Measurements from ENCODE around the gene BTBD17.

Gene BTBD17

DNA sequence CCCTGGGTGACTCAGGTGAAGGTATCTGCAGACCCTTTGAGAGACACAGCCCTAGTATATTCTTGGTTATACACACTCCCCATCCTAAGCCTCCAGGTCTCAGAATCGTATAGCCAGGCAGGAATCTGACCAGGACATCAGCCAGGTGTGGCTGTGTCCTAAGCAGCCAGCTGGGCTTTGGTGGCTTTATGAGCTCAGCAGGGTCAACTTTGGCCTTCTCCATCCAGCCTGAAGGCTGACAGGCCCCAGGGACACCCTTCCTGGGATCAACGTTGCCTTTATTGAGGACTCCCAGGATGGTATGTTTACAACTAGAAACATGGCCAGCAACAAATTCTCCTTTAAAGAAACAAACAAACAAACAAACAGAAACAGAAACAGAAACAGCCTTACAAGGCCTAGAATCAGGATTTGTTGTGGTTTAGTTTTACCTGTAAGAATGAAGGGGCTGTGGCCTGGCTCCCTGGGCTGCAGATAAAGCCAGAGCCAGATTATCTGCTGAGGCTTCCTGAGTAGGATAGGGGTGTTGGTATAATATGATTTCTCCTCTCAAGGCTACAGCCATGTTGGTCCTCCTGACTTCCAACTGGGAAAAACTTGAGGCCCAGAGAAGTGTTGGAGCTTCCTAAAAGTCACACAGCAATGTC, 27.2 kb downstream of the BTBD17 start:
- no peak for DNase-seq

DNA sequence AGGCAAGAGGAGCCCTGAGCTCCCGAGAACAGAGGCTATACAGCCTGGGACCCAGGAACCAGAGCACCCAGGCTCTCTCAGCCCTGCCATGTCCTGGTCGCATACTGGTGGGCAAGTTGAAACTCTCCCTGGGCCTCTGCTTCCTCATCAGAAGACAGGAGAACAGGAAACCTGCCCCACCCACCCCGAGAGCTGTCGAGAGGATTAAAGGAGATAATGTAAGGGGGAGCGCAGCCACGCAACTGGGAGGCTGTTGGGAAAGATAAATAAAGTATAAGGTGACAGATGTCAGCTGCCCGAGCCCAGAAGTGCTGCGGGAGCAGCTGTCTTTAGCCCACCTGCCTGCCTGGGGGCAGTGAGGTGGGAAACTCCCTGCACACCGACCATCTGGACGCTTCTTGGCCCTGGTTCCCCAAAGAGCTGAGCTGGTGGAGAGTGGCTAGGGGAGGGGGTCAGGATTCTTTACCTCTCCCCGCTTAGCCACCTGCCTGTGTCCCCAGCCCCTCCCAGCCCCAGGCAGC, 28.8 kb downstream of the BTBD17 start:
- DNase-seq: no peak

DNA sequence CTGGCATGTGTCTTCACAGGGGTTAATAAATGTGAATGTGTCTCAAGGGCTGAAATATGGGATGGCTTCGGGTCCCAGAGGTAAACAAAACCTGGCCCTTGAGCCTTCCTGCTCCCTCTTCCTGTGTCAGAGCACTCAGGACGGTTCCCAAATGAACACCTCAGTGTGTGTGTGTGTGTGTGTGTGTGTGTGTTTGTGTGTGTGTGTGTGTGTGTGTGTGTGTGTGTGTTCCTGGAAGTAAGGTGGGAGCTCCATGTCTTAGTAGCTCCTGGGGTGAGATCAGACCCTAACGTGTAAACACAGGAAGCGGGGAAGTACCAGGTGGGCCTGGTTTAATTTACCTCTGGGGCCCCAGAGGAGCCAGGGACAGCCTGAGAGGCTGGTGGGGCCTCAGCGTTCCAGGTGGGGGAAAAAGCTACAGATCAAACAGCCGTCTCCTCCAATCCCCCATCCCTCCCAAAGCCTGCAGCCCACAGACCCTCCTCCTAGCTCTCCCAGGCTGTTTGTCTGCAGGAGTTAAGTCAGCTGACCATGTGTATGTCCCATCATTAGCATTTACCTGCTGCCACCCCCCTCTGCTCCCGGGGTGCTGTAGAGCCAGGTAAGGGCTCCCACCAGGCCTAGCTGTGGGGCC, 29.5 kb downstream of the BTBD17 start:
- no peak for DNase-seq

DNA sequence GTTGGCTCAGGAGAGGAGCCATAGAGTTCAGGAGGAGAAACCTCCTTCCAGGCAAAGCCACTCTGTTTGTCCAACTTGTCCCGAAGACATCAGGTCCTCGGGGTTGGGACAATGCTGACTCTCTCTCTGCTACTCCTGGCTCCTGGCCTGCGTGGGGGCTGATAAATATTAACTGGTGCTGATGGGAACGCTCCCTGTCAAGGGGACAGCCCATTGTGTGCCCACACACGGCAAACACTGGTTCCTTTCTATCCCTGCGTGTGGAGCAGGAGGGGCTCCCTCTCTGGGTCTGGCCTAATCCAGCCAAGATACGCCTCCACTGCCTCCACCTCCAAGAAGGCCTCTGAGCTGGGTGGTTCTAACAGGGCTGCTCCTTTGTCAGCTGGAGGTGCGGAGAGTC, 31.2 kb downstream of the BTBD17 start:
- no peak for DNase-seq

DNA sequence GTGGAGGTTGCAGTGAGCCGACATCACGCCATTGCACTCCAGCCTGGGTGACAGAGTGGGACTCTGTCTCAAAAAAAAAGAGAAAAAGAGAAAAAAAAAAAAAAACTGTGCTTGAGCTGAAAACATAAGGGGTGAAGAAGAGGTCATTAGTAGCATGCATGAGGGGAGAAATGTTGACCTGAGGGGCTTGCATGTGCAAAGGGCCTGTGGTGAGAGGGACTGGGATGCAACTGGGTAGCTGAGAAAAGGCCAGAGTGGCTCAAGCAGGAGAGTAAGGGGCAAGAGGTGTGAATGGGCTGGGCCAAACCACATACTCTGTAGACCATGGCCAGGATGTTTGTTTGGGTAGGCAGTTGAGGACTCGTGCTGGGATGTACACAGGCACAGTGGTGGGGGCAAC, 32.3 kb downstream of the BTBD17 start:
- no peak for DNase-seq

DNA sequence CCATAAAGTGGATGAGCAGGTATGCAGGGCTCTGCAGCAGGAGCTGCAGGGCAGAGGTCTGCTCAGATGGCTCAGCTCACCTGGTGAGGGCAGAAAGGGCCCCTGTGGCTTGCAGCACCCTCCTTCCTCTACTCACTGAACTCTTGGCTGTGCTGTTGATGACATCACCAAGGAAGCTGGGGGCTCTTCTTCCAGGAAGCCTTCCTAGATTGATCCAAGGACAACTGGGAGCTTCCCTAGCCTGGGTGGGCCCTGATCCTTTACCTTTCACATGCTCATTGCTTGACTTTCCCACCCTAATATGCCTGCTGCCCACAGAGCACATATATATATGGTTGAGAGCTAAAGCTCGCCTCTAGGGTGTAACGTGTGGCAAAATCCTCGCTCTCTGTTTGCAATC, 33.2 kb downstream of the BTBD17 start:
- no peak for DNase-seq

DNA sequence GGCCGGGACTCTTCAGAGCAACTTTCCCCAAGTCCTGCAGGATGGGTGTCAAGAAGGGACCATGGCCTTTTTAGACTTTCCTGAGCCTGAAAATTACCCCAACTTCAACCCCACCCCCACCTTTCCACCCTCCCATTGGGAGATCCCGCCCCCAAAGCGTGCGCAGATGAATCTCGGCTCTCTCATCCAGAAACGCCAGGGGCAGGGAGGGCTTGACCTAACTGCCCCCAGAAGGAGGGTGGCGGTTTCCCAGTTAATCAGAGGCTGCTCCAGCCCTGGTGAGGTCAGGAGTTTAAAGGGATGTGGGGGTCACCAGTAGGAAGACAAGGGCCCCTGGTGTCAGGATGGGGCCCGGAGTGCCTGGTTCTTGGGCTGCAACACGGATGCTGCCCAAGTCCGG, 35.2 kb downstream of the BTBD17 start:
- no peak for DNase-seq

DNA sequence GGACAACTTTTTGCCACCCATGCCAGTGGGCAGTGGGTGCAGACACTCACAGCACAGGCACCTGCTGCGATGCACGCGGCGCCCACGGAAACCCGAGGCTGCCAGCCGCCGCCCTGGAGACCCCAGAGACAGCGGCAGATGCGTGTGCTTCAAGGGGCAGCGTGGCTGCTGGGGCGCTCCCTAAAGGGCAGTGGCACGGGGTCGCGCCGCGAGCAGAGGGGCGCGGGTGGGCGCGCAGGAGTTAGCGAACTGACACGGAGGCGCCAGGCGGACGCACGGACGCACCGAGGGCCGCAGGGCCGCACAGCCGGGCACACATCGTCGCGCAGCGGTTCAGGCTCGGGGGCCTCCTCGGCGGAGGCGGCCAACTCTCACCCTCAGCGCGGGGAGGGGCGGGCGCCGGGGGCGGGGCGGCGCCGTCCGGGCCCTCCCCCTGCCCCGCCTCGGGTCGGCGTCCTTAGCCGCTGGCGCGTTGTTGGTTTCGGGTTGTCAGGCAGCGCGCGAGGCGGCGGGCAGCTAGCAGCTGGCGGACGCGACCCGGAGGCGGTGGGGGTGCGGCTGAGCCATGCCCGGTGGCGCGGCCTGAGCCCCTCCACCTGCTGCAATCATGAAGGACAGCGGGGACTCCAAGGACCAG, 35.8 kb downstream of the BTBD17 start, which contains the start of gene KIF19:
Gene KIF19, plus strand, starts transcription at position 484 of the 637 bp plus-strand sequence. Its CDS starts 124 bp downstream, at position 608.
- peak; percentile 60 to 64 for DNase-seq

DNA sequence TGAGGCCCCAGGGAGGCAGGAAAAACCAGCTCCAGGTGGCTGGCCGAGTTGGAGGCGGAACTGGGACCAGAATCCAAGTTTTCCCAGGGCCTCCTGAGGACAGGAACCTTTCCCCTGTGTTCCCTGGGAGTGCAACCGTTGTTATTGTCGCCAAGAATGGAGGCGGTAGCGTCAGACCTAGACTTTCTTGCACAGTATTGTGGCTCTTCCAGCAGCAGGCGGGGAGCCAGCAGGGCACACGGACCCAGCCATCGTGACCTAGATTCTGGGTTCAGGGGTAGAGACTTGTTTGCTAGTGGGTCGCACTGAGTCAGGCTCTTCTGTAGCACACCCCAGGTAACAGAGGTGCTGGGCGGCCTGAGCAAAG, 36.3 kb downstream of the BTBD17 start:
- DNase-seq: no peak

DNA sequence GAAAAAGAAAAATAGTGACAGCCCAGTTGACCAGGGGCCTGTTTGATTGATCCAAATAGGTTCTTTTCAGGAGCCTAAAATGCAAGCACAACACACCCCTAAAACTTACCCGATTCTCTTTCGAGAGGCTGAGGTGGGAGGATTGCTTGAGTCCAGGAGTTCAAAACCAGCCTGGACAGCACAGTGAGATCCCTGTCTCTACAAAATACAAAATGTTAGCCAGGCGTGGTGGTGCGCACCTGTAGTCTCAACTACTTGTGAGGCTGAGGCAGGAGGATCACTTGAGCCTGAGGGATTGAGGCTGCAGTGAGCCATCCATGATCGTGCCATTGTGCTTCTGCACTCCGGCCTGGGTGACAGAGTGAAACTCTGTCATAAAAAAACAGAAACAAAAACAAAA, 37.1 kb downstream of the BTBD17 start:
- no peak for DNase-seq

DNA sequence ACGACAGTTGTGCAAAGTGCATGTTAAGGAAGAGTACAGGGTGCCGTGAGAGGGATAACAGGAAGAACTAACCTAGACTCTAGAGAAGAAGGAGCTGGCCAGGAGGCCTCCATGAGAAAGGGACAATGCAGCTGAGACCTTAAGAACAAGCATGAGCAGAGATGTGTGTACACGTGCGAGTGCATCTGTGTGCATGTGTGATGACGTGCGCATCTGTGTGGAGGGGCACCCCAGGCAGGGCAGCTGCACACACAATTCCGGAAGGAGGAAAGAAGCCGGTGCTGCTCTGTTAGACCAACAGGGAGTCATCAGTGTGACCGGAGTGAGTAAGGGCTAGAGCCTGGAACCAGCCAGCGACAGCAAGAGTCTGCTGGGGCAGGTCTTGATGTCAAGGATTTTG, 43.3 kb downstream of the BTBD17 start:
- no peak for DNase-seq

DNA sequence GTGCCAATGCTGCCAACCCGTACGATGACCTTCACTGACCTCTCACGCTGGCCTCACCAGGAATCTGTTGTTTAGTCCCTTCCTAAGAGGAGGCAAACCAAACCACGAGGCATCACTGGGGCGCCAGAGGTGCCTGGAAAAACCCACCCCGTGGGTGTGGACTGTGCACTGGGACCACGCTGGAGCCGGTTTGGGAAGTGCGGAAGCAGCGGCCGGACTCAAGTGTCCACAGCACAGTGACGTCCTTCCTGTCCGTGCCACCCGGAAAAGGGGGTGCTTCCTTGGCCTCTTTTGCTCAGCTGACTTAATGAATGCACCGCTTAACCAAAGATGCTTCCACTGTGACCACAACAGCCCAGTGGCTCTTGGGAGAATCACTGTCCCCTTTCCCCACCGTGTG, 44.6 kb downstream of the BTBD17 start:
- DNase-seq: no peak

DNA sequence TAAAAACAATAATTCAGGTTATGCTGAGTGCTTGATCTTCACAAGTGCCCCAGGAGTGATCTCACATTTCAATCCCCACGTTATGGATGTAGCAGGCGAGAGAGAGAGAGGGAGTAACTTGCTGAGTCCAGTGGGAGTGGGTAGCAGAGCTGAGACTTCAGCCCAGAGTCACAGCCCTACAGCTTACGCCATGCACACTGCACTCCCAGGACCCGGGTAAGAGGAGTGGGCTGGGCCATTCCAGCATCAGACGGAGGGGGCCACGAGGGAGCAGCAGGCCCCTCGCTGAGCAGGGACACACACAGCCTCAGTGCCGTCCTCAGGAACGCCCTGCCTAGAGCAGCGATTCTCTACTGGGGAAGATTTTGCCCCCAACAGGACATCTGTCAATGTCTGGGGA, 45.4 kb downstream of the BTBD17 start:
- DNase-seq: no peak

DNA sequence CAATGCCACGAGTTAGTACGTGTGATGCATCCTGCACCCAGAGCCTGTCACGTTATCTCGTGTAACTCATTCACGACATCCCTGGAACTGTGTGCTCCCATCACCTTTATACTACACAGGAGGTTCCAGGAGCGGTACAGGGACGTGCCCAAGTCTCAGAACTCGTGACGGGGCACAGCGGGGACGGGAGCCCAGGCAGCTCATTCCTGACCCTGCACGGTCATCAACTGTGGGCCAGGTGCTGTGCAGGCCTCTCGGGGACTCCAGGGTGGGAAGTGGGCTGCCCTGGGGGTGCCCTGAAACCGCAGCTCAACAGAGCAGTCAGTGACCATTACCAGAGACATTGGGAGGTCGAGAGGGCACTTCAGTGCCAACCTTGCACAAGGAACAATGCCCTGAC, 46.8 kb downstream of the BTBD17 start:
- DNase-seq: no peak

DNA sequence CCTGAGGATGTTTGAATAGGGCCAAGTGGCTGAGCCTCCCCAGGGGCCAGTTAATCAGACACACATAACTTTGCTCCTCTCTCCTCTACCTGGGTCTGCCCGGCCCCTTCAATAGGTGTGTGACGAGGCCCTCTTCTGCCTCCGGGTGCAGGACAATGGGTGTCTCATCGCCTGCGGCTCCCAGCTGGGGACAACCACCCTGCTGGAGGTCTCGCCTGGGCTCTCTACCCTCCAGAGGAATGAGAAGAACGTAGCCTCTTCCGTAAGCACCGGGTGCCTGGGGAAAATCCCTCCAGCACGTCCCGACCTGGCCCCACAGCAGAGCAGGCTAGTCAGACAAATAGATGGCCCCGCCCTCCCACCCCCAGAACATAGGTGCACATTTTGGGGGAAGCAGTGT, 51.8 kb downstream of the BTBD17 start:
- no peak for DNase-seq

DNA sequence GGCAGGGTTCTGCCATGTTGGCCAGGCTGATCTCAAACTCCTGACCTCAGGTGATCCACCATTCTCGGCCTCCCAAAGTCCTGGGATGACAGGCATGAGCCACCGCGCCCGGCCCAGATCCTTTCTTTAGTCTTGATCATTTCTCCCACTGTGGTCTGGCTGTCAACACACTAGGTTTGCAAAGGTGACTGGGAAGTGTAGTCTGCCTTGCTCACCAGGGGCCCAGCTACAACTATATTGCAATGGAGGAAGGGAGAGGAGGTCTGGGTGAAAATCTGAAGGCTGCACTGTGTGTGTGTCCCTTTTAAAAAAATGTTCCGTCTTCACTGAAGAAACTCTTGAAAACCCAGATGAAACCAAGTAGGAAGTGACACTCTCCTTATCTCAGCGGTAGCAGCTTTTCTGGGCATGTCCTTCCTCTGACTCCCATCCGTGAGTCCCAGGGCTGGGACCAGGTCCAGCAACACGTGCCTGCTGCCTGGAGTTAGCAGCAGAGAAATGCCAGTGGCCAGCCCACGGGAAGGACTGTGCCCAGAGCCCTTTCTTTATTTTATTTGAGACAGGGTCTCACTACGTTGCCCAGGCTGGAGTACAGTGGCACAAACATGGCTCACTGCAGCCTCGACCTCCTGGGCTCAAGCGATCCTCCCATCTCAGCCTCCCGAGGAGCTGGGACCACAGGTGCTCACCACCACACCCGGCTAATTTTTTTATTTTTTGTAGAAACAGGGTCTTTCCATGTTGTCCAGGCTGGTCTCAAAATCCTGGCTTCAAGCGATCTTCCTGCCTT, 53.5 kb downstream of the BTBD17 start:
- DNase-seq: no peak
